IPS-NIHi7 (cell line): Measurements from ENCODE around the gene SLC39A12.

Source experiments
- DNase-seq: peaks from one replicate; pipeline ENCODE4 v3.0.0; 2012; ENCODE audit warnings: mixed read lengths; ENCODE audit errors: extremely low spot score

The SLC39A12 gene

DNA sequence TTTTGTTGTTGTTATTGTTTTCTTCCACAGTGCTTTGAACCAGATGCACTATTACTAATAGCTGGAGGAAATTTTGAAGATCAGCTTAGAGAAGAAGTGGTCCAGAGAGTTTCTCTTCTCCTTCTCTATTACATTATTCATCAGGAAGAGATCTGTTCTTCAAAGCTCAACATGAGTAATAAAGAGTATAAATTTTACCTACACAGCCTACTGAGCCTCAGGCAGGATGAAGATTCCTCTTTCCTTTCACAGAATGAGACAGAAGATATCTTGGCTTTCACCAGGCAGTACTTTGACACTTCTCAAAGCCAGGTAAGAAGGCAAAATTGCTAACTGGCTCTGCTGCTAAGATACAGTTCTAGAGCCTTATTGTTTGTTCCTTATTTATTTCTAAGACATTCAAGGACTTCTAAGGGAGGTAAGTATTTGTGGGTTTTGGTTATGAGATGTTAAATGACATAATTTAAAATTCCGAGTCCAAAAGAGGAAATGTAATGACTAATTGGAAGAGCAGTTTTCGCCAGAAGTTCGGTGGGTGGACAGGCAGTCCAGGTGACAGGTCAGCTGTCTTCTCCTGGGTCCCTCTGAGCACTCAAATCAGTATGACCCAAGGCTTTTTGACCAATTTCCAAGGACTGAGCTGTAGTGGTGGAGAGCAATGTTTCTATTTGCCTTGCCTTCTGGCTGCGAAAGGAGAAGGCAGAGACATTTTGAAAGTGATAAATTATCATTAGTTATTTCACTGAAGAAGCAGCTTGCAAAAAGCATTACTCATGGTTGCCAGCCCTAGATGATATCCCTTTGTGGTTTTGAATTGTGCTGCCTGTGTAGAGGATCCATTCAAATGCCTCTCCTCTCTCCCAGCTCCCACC, 10.1 kb downstream of the SLC39A12 start:
- DNase-seq, result no peak

DNA sequence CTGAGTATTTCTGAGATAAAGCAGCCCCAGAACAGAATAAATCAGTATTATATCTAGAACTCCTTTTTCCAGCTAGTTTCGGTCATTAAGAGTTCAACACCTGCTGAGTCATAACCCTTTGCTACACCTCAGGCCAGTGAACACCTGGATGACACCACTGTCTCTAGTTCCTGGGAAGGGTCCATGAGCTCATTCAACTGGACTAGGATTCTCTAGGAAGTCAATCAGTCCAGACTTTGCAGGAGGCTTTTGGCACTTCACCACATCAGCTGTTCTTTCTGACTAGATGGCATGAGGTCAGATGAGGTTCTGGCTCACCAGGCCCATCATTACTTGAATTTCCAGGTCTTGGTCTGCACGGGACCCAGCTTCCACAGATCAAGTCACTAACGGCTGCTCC, 11.7 kb downstream of the SLC39A12 start:
- DNase-seq, result no peak

GRCh38 chr10:17965649-17966235, 14.0 kb downstream of the SLC39A12 start:
- DNase-seq, result no peak

DNA sequence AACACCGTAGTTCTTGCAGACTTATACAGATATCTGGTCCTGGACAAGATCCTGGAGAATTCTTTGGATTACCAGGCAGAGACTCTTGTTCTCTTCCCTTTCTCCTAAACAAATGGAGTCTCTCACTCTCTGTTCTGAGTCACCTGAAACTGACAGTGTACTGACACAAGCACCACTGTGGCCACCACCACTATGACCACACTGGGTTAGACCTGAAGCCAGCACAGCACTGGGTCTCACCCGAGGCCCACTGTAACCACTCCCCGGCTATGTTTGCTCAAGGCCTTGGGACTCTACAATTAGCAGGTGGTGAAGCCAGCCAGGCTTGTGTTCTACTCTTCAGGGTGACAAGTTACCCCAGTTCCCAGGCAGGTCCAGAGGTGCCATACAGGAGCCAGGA, 22.8 kb downstream of the SLC39A12 start:
- no peak for DNase-seq

DNA sequence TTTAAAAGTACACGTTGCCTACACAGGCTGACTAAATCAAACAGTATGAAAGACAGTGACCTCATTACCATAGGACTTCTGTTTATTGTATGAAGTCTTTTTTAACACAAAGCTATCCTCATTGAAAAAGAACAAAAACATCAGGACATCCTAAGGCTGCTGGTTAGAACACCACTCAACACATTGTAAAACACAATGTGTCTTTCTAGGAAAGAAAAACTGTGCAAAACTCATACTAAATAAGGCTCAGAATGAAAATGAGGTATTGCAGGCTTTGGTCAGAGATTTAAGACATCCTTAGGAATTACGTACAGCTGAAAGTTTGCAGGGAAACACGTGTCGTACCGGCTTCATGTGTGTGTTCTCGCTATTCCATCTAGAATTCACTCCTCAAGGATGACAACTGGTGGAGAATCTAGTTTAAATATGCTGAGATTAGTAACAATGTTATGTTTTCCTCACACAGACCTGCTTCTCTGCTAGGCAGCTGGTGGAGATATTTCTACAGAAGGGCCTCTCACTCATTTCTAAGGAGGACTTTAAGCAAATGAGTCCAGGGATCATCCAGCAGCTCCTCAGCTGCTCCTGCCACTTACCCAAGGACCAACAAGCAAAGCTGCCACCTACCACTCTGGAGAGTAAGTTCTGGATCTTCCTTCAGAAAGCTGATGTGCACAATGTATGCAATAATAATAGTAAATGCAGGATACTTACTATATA, 29.3 kb downstream of the SLC39A12 start:
- no peak for DNase-seq

DNA sequence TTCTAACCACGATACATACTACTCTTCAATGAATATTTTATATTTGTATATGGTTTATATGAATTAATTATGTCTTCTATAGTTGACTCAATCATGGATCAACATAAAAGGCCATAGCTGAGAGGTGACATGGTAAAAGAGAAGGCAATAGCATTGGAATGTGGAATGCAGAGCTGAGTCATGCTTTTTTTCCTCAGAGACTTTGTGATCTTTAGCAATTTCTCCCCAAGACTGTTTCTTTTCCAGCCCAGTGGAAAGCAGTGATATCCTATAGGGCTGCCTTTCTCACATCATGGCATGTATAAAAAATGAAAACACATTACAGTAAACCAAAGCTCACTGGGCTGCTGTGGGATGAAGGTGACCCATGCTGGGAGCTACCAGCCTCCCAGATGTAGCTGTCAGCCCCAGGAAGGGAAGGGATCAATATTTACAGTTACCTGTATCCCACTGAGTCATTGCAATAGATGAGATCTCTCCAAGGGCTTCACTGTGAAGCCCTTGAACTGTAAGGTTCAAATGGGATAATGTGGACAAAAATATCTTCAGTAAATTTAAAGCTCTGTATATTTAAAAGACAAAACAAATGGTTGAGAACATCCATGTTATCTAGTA, 30.2 kb downstream of the SLC39A12 start:
- DNase-seq, result peak; percentile 29

GRCh38 chr10:17984056-17984455, 32.3 kb downstream of the SLC39A12 start:
- no peak for DNase-seq

GRCh38 chr10:17984563-17984962, 32.8 kb downstream of the SLC39A12 start:
- no peak for DNase-seq

GRCh38 chr10:17989908-17990767, 38.4 kb downstream of the SLC39A12 start:
- DNase-seq, result no peak

GRCh38 chr10:17992266-17992665, 40.5 kb downstream of the SLC39A12 start:
- DNase-seq, result no peak

DNA sequence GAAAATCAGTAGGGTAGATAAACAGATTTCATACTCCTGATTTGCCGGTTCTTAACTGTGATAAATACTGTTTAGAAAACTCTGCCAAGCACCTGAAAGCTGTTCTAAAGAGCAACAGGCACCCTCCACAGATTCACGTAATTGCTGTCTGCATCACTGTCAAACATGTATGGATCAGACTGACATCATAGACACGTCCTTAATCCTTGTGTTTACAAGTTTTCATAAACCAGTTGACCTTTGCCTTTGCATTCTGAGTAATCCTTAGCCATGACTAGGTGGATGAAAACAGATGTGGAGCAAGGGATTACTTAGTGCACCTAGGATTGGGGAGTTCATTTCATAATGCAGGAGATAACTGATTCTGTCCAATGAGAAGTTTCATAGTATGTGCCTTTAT, 41.6 kb downstream of the SLC39A12 start:
- no peak for DNase-seq

DNA sequence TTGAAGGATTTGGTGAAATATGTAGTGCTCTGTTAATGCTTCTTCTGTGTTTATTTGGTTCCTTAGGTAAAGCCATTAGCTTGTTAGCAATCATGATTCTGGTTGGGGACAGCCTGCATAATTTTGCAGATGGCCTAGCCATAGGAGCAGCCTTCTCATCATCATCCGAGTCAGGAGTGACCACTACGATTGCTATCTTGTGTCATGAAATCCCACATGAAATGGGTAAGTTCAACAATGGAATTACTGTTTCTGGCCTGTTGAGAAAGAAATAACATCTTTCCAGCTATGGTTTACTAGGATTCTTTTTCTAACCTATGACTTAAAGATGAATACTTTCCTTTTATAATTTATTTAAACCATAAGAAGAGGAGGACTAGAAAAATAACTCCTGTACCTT, 48.9 kb downstream of the SLC39A12 start:
- no peak for DNase-seq

GRCh38 chr10:18005445-18005780, 53.7 kb downstream of the SLC39A12 start:
- no peak for DNase-seq

DNA sequence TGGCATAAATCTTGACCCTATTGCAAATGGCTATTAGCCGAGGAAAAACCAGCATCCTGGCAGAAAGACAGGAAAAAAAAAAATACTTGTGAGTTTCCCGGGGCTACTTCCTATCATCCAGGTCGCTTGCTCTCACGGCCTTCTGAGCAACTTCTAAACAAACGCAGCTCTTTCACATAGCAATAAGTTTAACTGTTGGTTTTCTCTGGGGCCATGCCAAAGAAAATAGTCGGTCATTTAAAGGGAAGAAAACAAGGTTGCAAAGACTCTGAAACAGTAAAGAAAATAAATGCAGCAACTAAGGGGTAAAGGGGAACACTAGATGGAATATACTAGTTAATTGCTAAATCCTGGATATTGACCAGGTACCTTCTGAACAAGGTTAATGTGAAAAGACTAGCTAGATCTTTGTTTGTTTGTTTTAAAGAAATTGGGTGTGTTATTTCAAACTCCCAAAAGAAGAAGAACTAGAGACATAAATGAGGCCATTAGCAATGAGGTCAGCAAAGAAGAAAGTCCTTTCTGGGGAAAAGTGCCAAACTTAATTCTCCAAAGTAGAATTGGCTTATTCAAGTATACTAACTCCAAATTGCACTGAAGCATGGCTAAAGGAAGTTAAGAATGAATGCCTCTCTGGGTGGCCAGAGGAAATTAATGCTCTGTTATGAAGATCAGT, 54.2 kb downstream of the SLC39A12 start:
- no peak for DNase-seq

GRCh38 chr10:18008986-18009385, 57.3 kb downstream of the SLC39A12 start:
- no peak for DNase-seq

DNA sequence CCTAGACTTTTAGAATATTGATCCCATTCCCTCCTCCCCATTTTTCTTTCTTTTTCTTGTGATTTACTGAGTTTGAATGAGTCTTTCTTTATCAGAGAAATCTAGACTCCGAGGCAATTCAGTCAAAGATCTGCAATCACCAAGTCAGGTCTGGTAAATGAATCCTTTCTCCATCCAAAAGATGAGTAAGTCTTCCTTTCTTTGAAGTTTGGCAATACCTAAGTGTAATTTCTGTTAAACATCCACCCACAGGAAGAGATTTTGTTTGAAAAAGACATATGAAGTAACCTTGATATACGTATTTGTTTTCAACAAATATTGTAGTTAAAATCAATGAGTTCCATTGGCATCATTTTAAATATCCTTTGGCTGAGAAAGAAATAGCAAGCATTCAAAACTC, 58.3 kb downstream of the SLC39A12 start:
- no peak for DNase-seq

- no peak for DNase-seq
Observed at GRCh38 chr10:18020523-18020922, 68.8 kb downstream of the SLC39A12 start.

DNA sequence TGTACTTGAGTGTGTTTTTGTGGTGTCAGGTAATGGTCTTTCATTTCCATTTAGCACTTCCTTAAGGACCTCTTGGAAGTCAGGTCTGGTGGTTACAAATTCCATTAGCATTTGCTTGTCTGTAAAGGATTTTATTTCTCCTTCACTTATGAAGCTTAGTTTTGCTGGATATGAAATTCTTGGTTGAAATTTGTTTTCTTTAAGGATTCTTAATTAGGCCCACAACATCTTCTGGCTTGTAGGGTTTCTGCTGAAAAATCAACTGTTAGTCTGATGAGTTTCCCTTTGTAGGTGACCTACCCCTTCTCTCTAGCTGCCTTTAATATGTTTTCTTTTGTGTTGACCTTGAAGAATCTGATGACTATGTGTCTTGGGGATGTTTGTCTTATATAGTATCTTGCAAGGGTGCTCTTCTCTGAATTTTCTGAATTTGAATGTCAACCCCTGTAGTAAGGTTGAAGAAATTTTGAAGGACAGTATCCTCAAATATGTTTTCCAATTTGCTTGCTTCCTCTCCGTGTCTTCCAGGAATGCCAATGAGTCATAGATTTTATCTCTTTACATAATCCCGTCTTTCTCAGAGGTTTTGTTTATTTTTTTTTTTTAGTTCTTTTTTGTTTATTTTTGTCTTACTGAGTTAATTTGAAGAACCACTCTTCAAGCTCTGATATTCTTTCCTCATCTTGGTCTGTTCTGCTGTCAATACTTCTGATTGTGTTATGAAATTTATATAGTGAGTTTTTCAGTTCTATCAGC, 70.2 kb downstream of the SLC39A12 start:
- DNase-seq, result no peak

DNA sequence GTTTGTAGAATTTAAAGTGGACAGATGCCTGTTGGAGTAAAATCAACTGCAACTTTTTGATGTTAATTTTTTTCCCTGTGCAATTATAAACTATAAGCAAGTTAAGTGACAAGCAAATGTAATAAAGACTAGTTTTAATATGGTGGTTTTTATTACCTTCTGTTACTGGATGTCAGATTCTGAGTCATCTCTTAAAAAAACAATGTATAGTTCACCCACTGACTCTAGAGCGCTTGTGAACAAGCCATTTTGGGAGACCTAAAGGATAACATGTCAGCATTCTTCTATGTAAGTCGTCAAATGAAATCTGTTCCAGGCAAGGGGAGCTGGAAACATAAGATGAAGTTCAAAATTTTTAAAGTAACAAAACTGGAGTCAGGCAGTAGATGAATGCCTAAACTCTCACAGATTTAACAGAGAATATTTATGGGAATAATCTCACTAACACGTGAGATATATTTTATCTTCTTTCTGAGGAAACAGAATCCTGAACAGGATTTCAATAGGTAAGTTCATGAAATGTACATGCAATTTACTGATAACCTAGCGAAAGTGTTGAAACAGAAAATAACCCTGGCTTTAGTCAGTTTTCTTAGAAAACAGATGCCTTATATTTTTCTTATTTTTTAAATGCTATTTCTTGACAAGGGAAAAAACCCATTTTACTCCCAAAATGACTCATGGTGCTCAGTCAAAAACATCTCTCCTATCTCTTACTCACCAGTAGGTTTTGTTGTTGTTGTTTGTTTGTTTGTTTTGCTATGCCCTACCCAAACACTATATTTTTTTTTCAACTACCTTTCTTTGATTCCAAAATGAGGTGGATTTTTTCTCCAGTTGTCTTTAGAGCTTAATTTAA, 91.7 kb downstream of the SLC39A12 start:
- no peak for DNase-seq
